Measurements from ENCODE around the gene TBC1D22A.

TBC1D22A gene

GRCh38 chr22:47057916-47058585 is 295.6 kb downstream of the TBC1D22A start:
- POLR2A ChIA-PET, result no interaction called here
- H3K4me3 ChIP-seq (ENCODE audit: low read depth, low read length), result no peak overlapping the region
- DNase-seq (ENCODE audit: low read depth, low spot score), result no peak
- no peak for TF ChIP-seq CTCF (IDR thresholded peaks at IDR 0.05; ENCODE audit: insufficient read depth, low read length, missing control alignments)
- CTCF ChIA-PET, result interaction anchor here (1.0 kb wide), 1 partner anchor 10 kb away, joined by 3 read pairs; no protein-coding TSS in a partner anchor

- no peak for DNase-seq (ENCODE audit: low read depth, low spot score)
- ChIA-PET CTCF (interaction anchor here (1.2 kb wide), 1 partner anchor 214 kb away, joined by 6 read pairs; no protein-coding TSS in a partner anchor), POLR2A (no interaction called here)
- no peak for TF ChIP-seq CTCF (IDR thresholded peaks at IDR 0.05; ENCODE audit: insufficient read depth, low read length, missing control alignments)
- H3K4me3 ChIP-seq (ENCODE audit: low read depth, low read length), result no peak overlapping the region
Observed at GRCh38 chr22:47059076-47059475, 296.6 kb downstream of the TBC1D22A start.

GRCh38 chr22:47059701-47060161 is 297.3 kb downstream of the TBC1D22A start:
- CTCF ChIA-PET, result interaction anchor here (1.2 kb wide), 1 partner anchor 214 kb away, joined by 6 read pairs; no protein-coding TSS in a partner anchor
- H3K4me3 ChIP-seq (ENCODE audit: low read depth, low read length), result no peak overlapping the region
- TF ChIP-seq CTCF (IDR thresholded peaks at IDR 0.05; ENCODE audit: insufficient read depth, low read length, missing control alignments), result no peak
- DNase-seq (ENCODE audit: low read depth, low spot score), result no peak
- POLR2A ChIA-PET, result no interaction called here

GRCh38 chr22:47060718-47061117 is 298.3 kb downstream of the TBC1D22A start:
- no peak for DNase-seq (ENCODE audit: low read depth, low spot score)
- H3K4me3 ChIP-seq (ENCODE audit: low read depth, low read length), result no peak overlapping the region
- CTCF ChIA-PET, result no interaction called here
- no peak for TF ChIP-seq CTCF (IDR thresholded peaks at IDR 0.05; ENCODE audit: insufficient read depth, low read length, missing control alignments)
- POLR2A ChIA-PET, result no interaction called here

GRCh38 chr22:47061226-47061625 is 298.8 kb downstream of the TBC1D22A start:
- no peak for DNase-seq (ENCODE audit: low read depth, low spot score)
- POLR2A ChIA-PET, result no interaction called here
- no peak for TF ChIP-seq CTCF (IDR thresholded peaks at IDR 0.05; ENCODE audit: insufficient read depth, low read length, missing control alignments)
- CTCF ChIA-PET, result interaction anchor here (1.2 kb wide), 1 partner anchor 216 kb away, joined by 3 read pairs; no protein-coding TSS in a partner anchor
- no peak overlapping the region for H3K4me3 ChIP-seq (ENCODE audit: low read depth, low read length)

- H3K4me3 ChIP-seq (ENCODE audit: low read depth, low read length), result no peak overlapping the region
- POLR2A ChIA-PET, result no interaction called here
- CTCF ChIA-PET, result interaction anchor here (1.2 kb wide), 1 partner anchor 217 kb away, joined by 3 read pairs; no protein-coding TSS in a partner anchor
- DNase-seq (ENCODE audit: low read depth, low spot score), result no peak
- no peak for TF ChIP-seq CTCF (IDR thresholded peaks at IDR 0.05; ENCODE audit: insufficient read depth, low read length, missing control alignments)
Observed at GRCh38 chr22:47062126-47062525, 299.7 kb downstream of the TBC1D22A start.
